SW480 (cell line): ENCODE data around the gene TNFRSF12A.

Source experiments
- DNase-seq: peaks from one replicate; pipeline ENCODE4 v3.0.0-alpha.2; 2016; ENCODE audit warnings: low spot score

The TNFRSF12A gene

DNA sequence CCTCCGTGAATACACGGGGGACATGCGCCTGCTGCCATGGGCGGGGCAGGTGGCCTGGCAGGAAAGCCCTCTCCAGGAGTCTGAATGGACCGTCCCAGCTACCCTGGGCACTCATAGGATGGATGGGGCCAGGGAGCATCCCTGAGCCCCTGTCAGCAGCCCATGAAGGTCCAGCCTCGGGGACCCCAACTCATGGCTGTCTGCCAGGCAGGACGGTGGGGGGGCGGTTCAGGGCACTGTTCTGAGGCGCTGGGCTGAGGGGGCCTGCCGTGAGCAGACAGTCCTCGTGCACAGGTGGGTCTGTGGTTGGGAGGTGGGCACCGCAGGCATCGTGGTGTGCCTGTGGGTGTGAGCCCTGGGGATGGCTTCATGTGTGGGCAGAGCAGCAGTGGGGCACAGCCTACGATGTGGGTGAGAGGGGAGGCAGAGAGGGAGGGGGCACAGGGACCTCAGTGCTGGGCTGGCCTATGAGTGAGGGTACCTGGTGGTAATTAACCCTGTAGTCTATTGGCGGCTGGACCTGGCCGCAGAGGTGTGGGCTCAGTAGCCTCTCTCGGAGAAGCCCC lies 33.5 kb upstream of the TNFRSF12A start:
- no peak for DNase-seq

DNA sequence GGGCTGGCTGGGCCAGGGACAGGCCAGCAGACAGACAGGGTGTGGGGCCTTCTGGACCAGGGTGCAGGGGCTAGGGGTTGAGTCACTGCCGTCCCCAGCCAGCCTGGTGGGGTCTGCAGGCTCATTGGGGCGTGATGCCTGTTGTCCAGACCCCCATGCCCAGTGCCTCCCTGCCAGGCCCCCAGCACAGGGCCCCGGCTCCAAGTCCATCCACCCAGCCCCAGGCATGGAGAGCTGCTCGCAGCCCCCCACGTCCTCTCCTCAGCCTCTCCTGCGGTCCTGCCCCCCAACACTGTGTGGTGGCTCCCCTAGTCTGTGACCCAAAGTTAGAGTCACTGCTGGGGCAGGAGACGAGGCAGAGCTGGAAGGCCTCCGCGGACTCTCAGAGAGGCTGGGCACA lies 32.9 kb upstream of the TNFRSF12A start:
- no peak for DNase-seq

DNA sequence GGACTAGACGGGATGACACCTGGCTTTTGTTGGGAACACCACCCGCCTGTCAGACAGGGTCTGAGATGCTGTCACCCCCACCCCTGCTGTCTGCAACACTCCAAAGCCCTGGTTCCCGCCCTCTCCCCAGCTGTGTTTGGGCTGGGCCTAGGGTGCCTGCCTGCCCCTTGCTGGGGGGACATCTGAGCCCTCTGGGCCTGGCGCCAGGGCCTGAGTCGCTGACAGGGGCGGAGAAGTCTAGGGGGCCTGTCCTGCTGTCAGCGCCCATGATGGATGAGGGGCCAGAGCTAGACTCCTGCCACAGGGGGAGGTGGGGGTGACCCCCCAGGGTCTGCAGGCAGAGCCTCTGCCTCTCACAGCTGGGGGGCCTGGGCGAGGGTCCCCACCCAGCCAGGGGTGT lies 32.3 kb upstream of the TNFRSF12A start:
- no peak for DNase-seq

DNA sequence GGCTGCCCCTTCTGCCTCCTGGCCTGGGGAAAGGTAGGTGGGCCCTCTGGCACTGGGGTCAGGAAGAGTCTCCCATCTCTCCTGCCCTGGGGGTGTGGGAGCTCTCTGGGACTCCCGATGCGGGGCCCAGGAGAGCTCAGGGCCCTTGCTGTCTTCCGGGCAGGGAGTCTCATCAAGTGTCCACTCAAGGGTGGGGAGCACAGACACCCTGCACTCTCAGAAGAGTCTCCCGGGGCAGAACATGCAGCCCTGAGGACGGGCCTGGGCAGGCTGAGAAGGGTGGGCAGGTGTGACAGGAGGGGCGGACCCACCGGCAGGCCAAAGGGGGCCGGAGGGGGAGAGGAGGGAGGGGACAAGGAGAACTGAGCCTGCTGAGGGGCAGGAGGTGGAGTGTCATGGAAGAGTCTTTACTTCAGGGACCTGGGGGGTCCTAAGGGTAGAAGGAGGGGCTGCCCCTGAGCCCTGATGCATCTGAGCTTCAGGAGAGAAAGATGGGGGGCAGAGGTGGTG lies 31.5 kb upstream of the TNFRSF12A start:
- DNase-seq, result no peak

DNA sequence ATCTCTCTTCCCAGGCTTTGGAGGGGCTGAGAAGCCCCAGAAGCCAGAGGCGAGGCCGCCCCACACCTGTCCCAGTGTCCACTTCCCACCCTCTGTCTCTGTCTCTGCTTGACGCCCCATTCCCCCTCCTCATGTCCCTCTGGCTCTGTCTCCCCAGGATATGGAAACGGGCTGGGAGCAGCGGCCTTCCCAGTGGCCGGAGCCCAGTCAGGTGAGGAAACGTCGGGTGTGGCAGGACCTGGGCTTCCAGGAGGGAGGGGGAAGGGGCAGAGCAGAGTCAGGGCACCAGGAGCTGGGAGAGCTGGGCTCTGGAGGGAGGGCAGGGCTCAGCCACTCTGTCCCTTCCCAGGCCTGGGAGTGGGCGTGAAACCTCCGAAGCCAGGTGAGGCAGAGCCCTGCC lies 29.3 kb upstream of the TNFRSF12A start:
- peak; percentile 74 for DNase-seq

DNA sequence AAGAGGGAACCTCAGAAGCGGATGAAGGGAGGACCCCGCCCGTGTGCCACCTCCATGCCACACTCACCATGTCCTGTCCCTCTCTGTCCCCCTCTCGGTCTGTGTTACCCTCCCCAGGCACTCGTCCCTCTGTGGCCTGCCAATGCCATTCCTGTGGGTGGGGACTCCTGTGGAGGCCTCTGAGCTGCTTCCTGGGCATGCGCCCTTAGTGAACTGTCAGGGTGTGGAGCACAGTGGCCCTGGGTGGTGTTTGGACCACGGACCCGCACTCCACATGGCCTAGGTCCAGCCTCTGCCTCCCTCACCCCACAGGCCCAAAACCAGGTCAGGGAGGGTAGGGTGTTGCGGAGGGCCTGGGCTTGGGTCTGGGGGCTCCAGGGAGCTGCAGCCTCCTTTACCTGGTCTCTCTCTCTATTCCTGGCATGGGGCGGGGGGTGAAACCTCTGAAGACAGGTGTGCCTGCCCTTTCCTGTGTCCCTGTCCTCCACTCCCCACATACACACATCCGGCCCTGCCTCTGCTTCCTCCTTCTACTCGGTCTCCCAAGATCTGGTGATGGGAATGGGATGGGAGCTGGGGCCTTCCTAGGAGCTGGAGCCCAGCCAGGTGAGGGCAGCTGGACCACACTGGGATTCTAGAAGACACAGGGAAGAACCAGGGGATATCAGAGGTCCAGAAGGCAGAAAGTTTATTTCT lies 28.5 kb upstream of the TNFRSF12A start:
- DNase-seq, result peak; percentile 78

DNA sequence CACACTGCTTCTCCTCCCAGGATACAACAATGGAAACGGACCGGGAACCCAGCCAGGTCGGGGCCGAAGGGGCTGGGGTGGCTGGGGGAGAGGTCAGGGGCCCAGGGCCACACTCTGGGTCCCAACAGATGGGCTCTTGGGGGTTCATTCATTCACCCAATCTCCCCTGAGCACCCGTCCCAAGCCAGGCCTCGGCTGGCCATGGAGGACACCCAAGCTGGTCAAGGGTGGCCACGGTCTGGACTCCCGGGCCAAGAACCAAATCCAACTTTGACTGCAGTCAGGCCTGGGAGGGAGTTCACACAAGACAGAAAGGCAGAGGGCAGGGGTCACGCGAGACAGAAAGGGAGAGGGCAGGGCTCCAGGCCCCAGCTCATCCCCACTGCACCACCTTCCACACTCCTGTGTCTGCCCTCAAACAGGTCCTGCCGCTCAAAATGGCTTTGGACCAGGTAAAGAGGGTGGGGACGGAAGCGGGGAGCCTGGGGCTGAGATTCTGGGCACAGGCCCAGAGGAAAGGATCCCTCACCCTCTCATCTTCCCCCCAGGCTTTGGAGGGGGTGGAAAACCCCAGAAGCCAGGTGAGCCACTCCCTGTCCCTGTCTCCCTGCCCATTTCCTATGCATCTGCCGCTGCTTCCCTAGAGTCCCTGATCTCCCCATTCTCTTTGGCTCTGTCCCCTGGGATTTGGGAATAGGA lies 27.6 kb upstream of the TNFRSF12A start:
- DNase-seq, result no peak

DNA sequence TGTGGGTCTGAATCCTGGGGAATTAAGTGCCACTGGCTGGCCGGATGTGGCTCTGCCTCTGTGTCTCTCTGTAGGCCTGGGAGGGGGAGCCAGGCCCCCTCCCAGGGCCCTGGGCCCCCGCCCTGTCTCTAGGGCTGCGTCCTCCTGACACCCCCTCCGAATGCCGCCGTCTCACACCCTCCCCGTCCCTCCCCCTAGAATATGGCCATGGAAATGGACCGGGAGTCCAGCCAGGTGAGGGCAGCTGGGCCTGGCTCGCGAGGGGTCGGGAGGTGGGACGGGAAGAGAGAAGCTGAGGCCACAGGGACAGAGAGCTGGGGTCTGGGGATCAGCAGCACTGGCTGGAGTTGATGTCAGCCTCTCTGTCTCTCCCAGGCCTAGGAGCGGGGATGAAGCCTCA lies 23.9 kb upstream of the TNFRSF12A start:
- no peak for DNase-seq

DNA sequence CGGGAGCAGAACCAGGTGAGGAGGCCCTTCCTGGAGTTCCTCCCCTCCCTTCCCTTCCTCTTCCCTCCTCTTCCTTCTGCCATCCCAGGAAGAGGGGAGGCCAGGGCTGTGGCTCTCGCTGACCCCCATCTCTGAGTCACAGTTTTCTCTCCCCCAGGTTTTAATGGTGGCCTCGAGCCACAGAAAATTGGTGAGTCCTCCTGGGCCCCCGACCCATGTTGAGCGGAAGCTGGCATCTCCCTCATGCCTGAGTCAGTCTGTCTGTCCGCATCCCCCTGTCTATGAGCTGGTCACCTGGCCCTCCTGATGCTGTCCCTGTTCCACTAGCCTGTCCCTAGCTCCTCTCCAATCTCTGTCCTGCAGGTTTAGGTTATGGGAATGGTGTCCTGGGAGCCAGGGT lies 20.2 kb upstream of the TNFRSF12A start:
- no peak for DNase-seq

DNA sequence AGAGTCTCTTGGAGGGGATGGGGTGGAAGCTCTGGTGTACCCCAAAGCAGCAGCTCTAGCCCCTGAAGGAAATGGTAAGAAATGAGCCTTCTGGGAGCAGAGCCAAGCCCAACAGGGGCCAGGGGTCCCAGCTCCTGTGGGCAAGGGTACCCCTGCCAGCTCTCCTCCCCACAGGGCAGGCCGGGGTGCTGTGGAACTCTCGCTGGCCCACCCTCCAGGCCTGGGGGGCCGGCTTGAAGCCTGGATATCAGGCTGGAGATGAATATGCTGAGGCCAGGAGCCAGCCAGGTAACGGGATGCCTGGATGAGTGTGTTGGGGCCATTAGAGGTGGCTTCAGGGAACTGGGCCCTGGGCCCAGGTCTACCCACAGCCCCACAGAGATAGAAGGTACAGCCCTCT lies 19.6 kb upstream of the TNFRSF12A start:
- no peak for DNase-seq

DNA sequence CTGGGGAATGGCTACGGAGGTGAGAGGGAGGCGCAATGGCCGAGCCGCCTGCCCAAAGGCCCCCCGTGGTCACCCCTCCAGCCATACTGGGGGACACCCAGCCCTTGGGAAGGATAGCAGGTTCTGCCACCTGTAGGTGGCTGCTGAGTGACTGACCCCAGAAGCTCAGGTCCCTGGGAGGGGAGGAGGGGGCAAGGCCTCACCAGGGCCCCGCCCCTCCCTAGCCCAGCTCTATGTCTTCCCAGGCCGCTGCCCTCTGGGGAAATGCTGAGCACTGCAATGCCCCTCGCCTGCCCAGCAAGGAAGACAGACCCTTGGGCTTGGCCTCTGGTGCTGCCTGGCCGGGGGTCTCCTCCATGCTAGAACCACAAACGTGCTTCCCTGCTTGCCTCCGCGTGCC lies 18.9 kb upstream of the TNFRSF12A start:
- DNase-seq, result no peak

DNA sequence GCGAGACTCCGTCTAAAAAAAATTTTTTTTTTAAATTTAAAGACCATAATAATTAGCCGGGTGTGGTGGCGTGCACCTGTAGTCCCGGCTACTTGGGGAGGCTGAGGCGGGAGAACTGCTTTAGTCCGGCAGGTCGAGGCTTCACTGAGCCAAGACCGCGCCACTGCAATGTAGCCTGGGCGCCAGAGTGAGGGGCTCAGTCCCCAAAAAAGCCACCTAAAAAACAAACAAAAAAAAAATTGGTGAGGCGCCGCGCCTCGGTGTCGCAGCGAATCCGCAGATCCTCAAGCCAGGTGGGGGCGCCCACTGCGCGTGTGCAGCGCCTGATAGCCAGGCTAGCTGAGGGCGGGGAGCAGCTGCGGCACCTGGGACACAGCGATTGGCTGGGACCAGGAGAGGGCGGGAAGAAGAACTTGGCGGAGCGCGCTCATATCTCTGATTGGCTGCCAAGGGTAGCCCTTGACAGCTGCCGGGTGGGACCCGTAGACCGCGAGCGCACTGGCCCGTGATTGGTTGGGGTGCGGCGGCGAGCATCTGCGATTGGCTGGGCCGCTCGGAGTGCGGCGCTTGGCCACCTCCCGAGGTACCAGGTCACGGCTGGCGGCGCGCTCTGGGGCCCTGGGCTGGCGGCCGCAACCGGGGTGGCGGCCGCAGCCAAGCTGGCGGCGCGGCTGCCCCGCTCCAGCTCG lies 16.4 kb upstream of the TNFRSF12A start:
- DNase-seq, result peak; percentile 98

DNA sequence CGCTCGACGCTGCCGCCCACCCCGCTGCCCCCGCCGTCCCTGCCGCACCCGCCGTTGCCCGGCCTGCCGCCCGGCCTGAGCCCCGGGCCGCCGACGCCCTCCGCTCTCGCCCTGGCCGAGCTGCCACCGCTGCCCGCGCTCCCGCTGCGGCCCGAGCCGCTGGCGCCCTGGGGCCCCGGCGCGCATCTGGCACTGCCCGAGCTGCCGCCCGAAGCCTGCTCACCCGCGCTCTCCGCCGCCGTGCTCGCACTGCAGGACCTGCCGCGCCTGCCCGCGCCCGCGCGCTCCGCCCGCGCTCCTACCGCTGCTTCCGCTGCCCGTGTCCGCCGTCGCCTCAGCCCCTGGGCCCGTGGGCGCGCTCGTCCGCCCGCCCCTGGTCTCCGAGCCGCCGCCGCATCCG lies 15.8 kb upstream of the TNFRSF12A start:
- DNase-seq, result peak; percentile 68

DNA sequence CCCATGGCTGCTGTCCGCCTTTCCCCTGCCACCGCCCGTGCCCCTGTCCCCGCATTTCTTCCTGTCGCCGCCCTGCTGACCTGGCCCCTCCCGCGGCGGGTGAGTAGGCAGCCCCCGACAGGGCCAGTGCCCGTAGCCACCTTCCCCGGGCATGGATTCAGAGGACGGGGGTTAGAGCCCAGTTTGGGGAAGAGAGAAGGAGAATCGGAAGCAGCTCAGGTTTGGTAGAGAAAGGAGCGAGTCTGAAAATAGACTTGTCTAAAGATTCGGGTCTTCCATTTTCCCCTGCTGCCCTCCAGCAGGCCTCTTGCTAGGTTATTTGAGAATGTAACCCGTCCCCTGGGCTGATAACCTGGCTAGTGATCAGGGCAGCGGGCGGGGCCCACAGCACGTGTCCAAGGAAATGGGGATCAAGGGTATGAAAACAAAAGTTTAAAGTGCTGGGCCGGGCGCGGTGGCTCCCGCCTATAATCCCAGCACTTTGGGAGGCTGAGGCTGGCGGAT lies 15.3 kb upstream of the TNFRSF12A start:
- DNase-seq, result peak; percentile 76

DNA sequence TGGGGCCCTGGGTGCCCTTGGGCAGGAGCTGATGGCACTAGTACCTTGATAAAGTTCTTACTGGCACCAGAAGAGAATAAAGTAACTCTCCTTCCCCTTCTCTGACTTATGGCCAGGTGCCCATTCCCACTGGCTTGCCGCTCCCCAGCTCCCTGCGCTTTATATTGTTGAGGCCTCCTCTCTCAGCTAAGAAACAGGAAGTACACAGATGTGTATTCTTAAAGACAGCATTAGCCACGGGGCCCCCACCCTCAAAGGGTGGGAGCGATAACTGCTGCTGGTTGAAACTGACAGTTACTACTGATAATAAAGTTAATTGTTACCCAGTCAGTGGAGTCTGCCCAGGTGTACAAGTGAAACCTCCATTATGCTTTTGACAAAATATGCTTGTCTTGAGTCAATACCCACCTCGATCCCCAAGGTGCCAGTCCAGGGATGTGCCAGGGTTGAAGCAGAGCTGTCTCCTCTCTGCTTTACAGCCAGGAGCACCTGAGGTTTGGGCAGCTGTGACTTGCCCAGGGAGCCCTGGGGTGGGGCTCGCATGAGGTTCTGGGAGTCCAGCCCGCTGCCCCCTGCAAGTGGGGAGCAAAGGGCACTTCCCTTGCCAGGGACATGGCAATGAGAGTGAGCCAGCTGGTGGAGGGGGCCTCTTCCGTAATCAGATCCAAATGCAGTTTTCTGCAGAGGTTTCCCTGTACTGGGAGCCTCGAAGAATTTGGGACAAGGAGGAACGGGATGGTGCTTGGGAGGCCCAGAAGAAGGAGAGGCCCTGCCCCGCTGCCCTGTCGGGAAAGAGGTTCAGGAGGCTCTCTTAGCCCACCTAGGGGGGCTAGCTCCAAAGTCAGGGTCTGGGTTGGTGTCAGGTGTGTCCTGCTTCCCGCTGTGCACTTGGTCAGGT lies 12.9 kb upstream of the TNFRSF12A start:
- no peak for DNase-seq

DNA sequence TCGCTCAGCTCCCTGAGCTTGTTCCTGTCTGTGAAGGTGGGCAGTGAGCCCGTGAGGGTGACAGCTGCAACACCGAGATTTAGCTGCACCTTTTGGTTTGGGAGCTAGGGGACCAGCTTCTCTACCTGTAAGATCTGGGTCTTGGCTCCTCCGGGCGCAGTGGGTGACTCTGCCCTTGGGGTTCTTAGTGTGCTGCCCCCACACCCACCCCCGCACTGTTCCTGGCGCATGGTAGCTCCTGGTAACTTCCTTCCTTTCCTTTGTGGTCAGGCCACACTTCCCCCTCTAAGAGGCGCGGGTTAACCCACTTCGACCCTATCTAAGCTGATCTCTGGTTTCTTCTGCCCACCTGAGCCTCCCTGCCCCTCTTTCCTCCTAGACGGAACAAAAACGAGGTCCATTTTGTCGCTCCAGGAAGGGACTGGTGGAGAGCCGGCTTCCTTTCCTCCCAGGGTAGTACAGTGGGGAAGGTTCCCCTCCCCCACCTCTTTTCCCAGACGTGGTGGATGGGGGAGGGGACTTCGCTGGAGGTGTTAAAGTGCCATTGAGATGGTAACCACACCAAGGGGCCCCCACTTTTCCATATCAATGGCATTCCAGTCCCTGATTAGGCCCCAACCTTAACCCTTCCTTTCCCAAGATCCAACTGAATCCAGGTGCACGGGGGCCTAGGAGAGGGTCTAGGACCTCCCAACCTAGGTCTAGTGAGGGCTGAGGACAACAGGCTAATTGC lies 12.0 kb upstream of the TNFRSF12A start:
- no peak for DNase-seq

DNA sequence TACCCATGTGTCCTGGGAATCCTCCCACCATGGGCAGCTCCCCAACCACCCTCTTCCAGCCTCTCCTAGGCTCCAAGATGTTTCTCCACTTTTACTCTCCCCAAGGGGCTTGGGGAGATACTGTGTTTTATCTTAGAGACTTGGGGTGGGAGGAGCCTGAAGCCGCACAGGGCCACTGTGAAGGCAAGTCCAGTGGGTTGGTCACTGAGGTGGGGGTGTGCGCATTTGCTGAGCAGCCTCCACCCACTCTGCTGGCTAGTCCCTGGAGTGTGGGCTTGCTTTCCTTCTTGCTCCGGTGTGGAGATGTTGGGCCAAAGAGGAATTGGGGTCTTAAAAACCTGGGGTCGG lies 11.5 kb upstream of the TNFRSF12A start:
- no peak for DNase-seq

DNA sequence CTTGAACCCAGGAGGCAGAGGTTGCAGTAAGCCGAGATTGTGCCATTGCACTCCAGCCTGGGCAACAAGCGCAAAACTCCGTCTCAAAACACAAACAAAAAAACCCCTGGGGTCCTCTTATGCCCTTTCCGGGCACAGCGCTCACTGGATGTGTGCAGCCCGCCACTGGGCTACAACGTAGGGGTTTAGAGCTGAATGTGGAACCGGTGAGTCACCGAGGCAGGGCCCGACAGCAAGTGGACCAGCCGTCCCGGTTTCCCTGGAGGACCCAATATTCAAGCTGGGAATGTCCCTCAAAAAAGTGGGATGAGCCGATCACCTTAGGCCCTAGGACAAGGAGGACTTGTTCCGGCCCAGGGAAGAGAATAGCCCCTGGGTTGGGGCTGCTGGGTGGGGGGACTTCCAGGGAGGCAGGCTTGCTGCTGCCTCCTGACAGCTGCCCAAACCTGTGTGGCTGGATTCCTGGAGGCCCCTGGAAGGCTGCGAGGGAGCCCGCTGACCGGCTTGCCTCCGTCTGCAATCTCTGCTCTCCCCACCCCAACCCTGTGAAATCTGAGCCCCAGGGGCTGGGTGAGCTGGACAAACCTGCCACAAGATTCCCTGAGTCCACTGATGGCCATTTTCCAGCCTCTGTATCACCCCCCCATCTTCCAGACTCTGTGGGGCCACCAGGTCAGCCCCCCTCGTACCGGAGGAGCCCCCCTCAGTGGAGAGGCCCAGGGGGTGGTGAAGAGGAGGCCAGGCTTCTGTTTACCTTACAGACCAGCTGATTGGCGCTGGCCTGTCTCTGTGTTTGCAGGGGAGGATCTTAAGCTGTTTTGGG lies 10.4 kb upstream of the TNFRSF12A start:
- DNase-seq, result no peak

DNA sequence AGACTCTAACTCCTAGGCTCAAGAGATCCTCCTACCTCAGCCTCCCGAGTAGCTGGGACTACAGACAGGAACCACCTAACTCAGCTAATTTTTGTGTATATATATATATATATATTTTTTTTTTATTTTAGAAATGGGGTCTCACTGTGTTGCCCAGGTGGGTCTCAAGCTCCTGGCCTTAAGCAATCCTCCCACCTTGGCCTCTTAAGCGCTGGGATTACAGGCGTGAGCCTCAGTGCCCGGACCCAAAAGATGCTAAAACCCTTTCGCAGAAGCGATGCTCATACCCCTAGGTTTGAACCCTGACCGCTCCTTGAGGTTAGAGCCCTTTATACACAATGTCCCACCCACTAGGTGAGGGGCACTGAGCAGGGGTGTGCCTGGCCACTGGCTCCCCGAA lies 9.7 kb upstream of the TNFRSF12A start:
- DNase-seq, result no peak

DNA sequence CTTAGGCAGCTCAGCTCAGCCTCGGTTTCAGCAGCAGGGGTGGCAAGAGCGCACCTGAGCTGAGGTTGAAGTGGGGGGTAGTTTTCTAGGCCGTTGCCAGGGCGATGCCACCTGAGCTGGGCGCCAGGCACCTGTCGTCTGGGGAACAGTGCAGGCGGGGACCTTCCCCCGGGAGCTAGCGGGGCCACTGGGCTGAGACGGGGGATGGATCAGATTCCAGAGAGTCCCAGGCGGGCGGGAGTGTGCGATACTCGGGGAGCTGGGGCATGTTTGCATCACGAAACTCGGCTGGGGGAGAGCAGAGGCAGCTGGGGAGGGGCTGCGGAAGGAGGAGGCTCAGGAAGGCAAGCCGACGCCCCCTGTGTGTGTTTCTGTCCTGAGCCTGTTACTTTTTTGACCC lies 7.9 kb upstream of the TNFRSF12A start:
- no peak for DNase-seq
